ENCODE measurements around the gene ENG.

Gene ENG

GRCh38 chr9:127835991-127836516 is 18.4 kb downstream of the ENG start:
- Histone ChIP-seq H3K36me3 (ENCODE audit: low read length) (no peaks in the 10 kb centered on the region), H3K27me3 (ENCODE audit: low read length) (no peaks in the 10 kb centered on the region), H2AFZ (ENCODE audit: low read depth, low read length, severe bottlenecking) (no peak overlapping the region), H3K4me2 (ENCODE audit: low read depth, low read length, poor library complexity, severe bottlenecking) (no peak overlapping the region), H3K27ac (ENCODE audit: low read depth, low read length) (no peak overlapping the region), H3K79me2 (ENCODE audit: insufficient read depth, low read length) (no peaks in the 10 kb centered on the region), H3K9me2 (replicated peaks; ENCODE audit: insufficient read depth, low read length) (no peaks in the 10 kb centered on the region), H4K20me1 (ENCODE audit: low read depth, low read length) (no peaks in the 10 kb centered on the region), H3K9me3 (ENCODE audit: insufficient read depth, low read length) (no peaks in the 10 kb centered on the region), H3K4me3 (ENCODE audit: insufficient read depth, low read length, poor library complexity, severe bottlenecking) (no peak overlapping the region), H3K9ac (ENCODE audit: low read length) (no peak overlapping the region), H3F3A (ENCODE audit: insufficient read depth) (no peaks in the 10 kb centered on the region)
- no peak for TF ChIP-seq CTCF (IDR thresholded peaks at IDR 0.05; ENCODE audit: insufficient read depth, low read length, poor library complexity, severe bottlenecking)
- TF ChIP-seq EZH2phosphoT487 (conservative IDR thresholded peaks at IDR 0.05; ENCODE audit: low read length) = no peak

- Histone ChIP-seq H2AFZ (ENCODE audit: low read depth, low read length, severe bottlenecking) (no peak overlapping the region), H3K27ac (ENCODE audit: low read depth, low read length) (no peak overlapping the region), H3K36me3 (ENCODE audit: low read length) (no peaks in the 10 kb centered on the region), H3K79me2 (ENCODE audit: insufficient read depth, low read length) (no peaks in the 10 kb centered on the region), H3K4me2 (ENCODE audit: low read depth, low read length, poor library complexity, severe bottlenecking) (no peak overlapping the region), H3K9me2 (replicated peaks; ENCODE audit: insufficient read depth, low read length) (no peaks in the 10 kb centered on the region), H3F3A (ENCODE audit: insufficient read depth) (no peaks in the 10 kb centered on the region), H3K9ac (ENCODE audit: low read length) (no peak overlapping the region), H3K4me3 (ENCODE audit: insufficient read depth, low read length, poor library complexity, severe bottlenecking) (no peak overlapping the region), H3K27me3 (ENCODE audit: low read length) (no peaks in the 10 kb centered on the region), H4K20me1 (ENCODE audit: low read depth, low read length) (no peaks in the 10 kb centered on the region), H3K9me3 (ENCODE audit: insufficient read depth, low read length) (no peaks in the 10 kb centered on the region)
- TF ChIP-seq CTCF (IDR thresholded peaks at IDR 0.05; ENCODE audit: insufficient read depth, low read length, poor library complexity, severe bottlenecking) (no peak), EZH2phosphoT487 (conservative IDR thresholded peaks at IDR 0.05; ENCODE audit: low read length) (no peak)
Observed at GRCh38 chr9:127833555-127833954, 20.9 kb downstream of the ENG start.

- no peaks in the 10 kb centered on the region for H3K79me2 ChIP-seq (ENCODE audit: insufficient read depth, low read length)
Observed at GRCh38 chr9:127832248-127832647, 22.2 kb downstream of the ENG start.

More at GRCh38 chr9:127832248-127832647, 22.2 kb downstream of the ENG start:
- H4K20me1 ChIP-seq (ENCODE audit: low read depth, low read length) = no peaks in the 10 kb centered on the region
- H3K4me3 ChIP-seq (ENCODE audit: insufficient read depth, low read length, poor library complexity, severe bottlenecking) = no peak overlapping the region
- no peaks in the 10 kb centered on the region for H3K9me2 ChIP-seq (replicated peaks; ENCODE audit: insufficient read depth, low read length)
- H3K4me2 ChIP-seq (ENCODE audit: low read depth, low read length, poor library complexity, severe bottlenecking) = no peak overlapping the region
- H3K36me3 ChIP-seq (ENCODE audit: low read length) = no peaks in the 10 kb centered on the region
- no peaks in the 10 kb centered on the region for H3K27me3 ChIP-seq (ENCODE audit: low read length)
- H2AFZ ChIP-seq (ENCODE audit: low read depth, low read length, severe bottlenecking) = no peak overlapping the region
- no peaks in the 10 kb centered on the region for H3K9me3 ChIP-seq (ENCODE audit: insufficient read depth, low read length)
- H3F3A ChIP-seq (ENCODE audit: insufficient read depth) = no peaks in the 10 kb centered on the region
- H3K9ac ChIP-seq (ENCODE audit: low read length) = no peak overlapping the region
- TF ChIP-seq CTCF (IDR thresholded peaks at IDR 0.05; ENCODE audit: insufficient read depth, low read length, poor library complexity, severe bottlenecking) = no peak
- no peak for TF ChIP-seq EZH2phosphoT487 (conservative IDR thresholded peaks at IDR 0.05; ENCODE audit: low read length)
- no peak overlapping the region for H3K27ac ChIP-seq (ENCODE audit: low read depth, low read length)

Measured in SU-DHL-6 (cell line).